AG20443 (cell line): ENCODE measurements around the gene FAM3C.
"Not testable (repeated sequence)": the region's sequence is repeated elsewhere in the genome, so short reads cannot be mapped to it uniquely, and the experiment has no call there.

Experiments used
- DNase-seq: peaks from one replicate; pipeline ENCODE4 v3.0.0; 2012; ENCODE audit warnings: low spot score, mixed read lengths

Gene FAM3C

GRCh38 chr7:121395961-121396757 lies at the start of gene FAM3C:
Gene FAM3C (minus strand): TSS chr7:121396308. CDS start chr7:121382969, 13,339 bp downstream.
- peak; percentile 98 for DNase-seq

DNA sequence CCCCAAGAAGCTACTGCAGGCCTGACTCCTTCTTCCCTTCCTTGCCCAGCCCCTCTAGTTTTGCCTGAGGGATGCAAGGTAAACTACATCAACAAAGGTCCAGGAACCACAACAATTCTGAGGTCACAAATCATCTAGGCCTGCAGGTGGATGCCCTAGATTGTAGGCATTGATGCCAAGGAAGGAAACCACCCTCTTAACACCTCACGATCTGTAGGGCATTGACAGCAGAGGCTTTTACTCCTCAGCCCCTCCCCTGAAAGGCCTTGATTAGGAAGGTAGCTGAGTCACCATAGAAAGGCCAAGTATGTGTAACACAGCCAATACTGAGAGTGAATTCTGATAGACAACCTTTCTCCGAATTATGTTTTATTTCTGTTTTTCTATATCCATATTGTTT lies 46.7 kb upstream of the FAM3C start:
- DNase-seq: no peak

DNA sequence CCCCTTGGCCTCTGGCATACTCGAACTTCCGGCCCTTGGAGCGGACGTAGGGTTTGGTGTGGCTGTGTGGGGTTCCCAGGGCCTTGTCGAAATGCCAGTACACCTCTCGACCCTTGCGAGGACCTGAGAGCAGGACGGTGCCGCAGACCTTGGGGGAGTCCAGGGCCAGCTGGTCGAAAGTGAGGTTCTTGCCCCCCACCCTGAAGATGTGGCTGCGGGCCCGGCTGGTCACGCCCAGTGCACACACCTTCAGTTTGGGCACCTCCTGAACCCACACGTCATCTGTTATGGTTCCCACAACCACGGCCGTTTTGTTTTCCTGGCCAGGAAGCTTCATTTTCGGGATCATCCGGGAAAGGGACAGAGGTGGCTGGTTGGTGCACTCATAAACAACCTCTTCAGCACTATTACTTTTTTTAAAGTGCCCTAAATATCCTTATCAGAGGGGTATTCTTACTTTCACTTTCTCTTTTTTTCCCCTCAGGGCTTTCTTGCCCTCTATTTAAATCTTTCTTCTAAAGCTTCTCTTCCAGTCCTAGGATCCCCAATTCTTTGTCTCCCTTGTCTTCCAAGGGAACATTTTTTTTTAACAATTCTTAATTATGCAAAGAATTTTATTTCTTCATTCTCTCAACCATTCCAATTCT lies 44.9 kb upstream of the FAM3C start:
- DNase-seq: no peak

DNA sequence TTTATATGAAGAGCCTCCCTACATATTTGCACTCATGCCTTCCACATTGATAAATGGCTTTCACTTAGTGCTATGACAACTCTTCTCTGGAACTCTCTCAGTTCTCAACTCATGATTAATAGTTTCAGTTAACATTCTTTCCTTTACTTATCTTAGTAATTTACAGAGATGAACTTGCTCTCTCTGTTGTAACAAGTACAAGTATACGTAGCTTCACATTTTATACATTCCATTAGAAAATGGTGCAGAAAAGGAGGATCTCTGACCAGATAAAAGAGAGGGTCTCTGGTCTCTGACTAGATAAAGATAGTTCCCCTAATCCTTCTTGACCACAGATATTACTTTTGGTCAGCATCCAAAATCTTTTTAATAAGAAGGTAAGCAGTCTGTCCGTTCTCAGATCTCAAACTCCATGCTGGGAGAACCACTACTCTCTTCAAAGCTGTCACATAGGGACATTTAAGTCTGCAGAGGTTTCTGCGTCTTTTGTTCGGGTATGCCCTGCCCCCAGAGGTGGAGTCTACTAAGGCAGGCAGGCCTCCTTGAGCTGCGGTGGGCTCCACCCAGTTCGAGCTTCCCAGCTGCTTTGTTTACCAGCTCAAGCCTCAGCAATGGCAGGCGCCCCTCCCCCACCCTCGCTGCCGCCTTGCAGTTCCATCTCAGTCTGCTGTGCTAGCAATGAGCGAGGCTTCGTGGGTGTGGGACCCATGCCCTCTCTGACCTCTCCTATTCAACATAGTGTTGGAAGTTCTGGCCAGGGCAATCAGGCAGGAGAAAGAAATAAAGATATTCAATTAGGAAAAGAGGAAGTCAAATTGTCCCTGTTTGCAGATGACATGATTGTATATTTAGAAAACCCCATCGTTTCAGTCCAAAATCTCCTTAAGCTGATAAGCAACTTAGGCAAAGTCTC lies 42.2 kb upstream of the FAM3C start:
- DNase-seq: peak; percentile 13

DNA sequence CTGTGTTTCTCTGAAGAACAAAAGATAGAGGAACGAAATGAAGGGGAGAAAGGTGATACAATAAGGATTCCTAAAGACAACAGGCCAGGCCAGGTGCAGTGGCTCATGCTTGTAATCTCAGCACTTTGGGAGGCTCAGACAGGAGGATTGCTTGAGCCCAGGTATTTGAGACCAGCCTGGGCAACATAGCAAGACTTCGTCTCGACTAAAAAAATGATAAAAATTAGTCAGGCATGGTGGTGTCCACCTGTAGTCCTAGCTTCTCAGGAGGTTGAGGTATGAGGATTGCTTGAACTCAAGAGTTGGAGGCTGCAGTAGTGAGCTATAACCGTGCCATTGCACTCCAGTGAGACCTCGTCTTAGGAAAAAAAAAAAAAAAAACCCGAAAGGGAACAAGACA lies 41.4 kb upstream of the FAM3C start:
- DNase-seq: no peak

DNA sequence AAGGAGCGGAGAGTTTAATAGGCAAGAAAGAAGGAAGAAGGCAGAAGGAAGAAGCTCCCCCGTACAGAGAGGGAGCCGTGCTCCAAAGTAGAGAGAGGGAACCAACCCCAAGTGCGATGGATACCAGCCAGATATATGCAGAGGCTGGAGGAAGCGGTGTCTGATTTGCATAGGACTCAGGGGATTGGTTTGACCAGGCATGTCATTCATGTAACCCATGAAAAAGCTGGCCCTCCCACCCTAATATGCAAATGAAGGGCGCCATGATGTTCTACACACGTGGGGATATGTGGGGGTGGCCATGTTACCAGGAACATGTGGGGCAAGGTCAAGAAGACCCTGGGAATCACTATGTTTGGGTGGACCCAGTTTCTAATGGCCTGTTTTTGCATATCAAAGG lies 40.6 kb upstream of the FAM3C start:
- DNase-seq: no peak

DNA sequence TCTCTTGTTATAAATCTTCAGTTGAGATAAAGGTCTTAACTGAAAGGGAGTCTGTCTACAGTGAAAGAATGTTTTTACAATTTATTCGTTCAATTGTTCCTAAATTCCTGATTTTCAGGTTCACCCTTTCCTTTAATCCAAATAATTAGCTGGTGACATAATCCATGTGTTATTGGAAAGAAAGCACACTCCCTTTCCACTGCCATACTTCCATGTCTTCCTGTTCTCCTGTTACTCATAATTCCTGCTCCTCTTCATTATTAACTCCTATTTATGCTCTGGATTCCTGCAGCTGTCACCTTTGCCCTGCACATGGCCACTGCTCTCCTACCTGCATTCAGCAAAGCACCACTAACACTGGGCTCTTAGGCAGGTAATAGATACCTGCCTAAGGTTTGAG lies 40.0 kb upstream of the FAM3C start:
- no peak for DNase-seq

GRCh38 chr7:121433775-121434174 lies 37.7 kb upstream of the FAM3C start:
- no peak for DNase-seq

DNA sequence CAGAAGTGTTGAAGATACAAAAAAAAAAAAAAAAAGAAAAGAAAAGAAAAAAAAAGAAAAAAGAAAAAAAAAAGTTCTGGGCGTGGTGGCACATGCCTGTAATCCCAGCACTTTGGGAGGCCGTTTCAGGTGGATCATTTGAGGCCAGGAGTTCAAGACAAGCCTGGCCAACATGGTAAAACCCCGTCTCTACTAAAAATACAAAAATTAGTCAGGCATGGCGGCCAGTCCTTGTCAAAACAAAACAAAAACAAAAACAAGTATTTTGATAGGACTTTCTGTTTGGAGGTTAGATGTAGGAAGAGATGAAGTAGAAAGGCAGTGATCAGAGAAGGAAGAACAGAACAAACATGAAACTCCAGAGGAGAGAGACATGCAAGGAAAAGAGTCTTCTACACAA lies 36.4 kb upstream of the FAM3C start:
- DNase-seq: not testable (repeated sequence)

GRCh38 chr7:121431996-121432395 lies 35.9 kb upstream of the FAM3C start:
- DNase-seq: no peak

- no peak for DNase-seq
Observed at GRCh38 chr7:121431389-121431995, 35.4 kb upstream of the FAM3C start.

DNA sequence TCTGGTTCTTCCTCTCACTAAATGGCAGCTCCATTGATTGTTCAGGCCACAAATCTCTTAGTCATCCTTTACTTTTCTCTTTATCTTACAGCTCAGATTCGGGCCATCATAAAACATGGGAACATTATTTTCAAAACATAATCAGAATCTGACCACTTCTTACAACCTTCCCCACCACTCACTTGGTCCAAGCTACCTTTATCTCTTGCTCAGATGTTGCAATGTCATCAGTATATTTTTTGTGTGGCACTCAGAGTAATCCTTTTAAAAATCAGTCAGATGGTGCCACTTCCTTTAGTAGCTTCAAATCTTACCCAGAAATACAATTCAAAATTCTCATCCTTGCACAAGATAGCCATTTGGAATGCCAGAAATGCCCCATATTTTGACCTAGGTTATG lies 34.5 kb upstream of the FAM3C start:
- DNase-seq: no peak

GRCh38 chr7:121429798-121430197 lies 33.7 kb upstream of the FAM3C start:
- DNase-seq: no peak

DNA sequence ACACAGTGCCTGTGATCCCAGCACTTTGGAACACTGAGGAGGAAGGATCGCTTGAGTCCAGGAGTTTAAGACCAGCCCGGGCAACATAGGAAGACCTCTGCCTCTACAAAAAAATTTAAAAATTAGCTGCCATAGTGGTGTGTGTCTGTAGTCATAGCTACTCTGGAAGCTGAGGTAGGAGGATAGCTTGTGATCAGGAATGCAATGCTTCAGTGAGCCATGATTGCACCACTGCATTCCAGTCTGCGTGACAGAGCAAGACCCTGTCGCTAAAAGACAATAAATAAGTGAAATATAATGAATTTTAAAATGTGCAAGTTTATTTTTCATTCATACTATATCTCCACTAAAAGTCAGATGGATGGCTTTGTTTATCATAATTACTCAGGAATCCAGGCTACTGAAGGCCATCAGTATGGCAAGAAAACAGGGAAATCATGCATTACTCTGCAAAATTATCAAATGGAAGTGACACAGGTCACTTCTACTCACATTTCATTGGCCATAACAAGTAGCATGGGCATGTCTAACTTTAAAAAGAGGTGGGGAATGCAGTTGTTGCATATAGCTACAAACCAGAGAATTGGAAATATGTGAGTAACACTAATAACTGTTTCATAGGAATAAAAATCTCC lies 32.9 kb upstream of the FAM3C start:
- no peak for DNase-seq

DNA sequence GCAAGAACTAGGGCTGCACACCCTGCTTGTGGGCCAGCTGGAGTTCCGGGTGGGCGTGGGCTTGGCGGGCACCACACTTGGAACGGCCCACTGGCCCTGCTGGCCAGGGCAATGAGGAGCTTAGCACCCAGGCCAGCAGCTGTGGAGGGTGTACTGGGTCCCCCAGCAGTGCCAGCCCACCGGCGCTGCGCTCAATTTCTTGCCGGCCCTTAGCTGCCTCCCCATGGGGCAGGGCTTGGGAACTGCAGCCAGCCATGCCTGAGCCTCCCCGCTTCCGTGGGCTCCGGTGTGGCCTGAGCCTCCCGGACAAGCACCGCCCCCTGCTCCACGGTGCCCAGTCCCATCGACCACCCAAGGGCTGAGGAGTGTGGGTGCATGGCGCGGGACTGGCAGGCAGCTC lies 25.6 kb upstream of the FAM3C start:
- not testable (repeated sequence) for DNase-seq

DNA sequence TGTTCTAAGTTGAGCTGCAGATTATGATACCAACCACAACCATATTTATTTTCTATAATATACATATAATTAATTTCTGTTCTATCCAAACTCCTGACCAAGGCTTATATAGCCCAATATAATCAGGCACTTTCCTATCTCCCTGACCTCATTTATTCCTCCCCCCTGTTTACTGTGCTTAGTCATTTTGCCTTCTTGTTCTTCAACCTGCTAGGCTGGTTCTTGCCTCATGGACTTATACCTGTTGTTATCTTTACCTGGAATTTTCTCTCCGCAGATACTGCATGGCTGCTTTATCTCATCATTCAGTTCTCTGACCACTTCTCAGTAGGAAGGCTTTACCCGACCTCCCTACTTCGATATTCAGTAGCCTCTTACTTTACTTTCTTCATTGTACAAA lies 24.9 kb upstream of the FAM3C start:
- no peak for DNase-seq

GRCh38 chr7:121419201-121420148 lies 23.4 kb upstream of the FAM3C start:
- no peak for DNase-seq

GRCh38 chr7:121416533-121416932 lies 20.4 kb upstream of the FAM3C start:
- DNase-seq: no peak

DNA sequence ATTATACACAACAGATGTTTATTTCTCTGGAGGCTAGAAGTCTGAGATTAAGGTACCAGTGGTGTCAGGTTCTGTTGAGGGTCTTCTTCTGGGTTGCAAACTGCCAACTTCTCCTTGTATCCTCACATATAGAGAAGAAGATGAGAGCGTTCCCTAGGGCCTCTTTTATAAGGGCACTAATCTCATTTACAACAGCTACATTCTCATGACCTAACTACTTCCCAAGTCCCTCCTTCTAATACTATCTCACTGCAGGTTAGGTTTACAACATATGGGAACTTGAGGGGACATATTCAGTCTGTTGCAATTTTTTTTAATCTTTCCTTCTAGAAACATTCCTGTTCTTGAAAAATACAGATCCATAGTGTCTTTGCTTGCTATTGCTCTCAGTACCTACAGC lies 18.3 kb upstream of the FAM3C start:
- DNase-seq: no peak

- DNase-seq: no peak
Observed at GRCh38 chr7:121411597-121411979, 15.5 kb upstream of the FAM3C start.
